Measurements from ENCODE around the gene PPP1R13L. TPM values are rescaled to one million over a fixed set of nuclear protein-coding genes. Genes with fewer than 3 reads are reported as not detected.

PPP1R13L gene
- total RNA-seq, 1 donor from 2014 or later, result 5.1 TPM

- Mint-ChIP-seq H3K36me3 (ENCODE audit: low read depth) (no peaks in the 10 kb centered on the region), H3K27ac (peak overlapping the region; percentile 87), H3K9me3 (no peaks in the 10 kb centered on the region), H3K27me3 (no peaks in the 10 kb centered on the region), H3K4me3 (peak overlapping the region; percentile 77), H3K4me1 (peaks cover 47% of the 10 kb centered on the region)
- DNase-seq (peak; percentile 94), ATAC-seq (ENCODE audit: low read depth) (peak; percentile 60)
- intact Hi-C loops (cut with micrococcal nuclease), result no loop called here
- TF ChIP-seq CTCF (IDR thresholded peaks at IDR 0.05), result no peak
- CTCF ChIA-PET, result interaction anchor here (2.7 to 2.8 kb wide), 2 partner anchors 35 to 41 kb away, joined by 11 to 30 read pairs; no protein-coding TSS in a partner anchor
- POLR2A ChIA-PET, result interaction anchor here (1.2 to 1.9 kb wide), 3 partner anchors 25 to 197 kb away, joined by 4 to 7 read pairs (median 7); no protein-coding TSS in a partner anchor
Observed at GRCh38 chr19:45444318-45445041, 39.6 kb upstream of the PPP1R13L start.

- Mint-ChIP-seq H3K27me3 (no peaks in the 10 kb centered on the region), H3K36me3 (ENCODE audit: low read depth) (no peaks in the 10 kb centered on the region), H3K27ac (peak overlapping the region; percentile 89), H3K9me3 (no peaks in the 10 kb centered on the region), H3K4me1 (peaks cover 49% of the 10 kb centered on the region), H3K4me3 (peak overlapping the region; percentile 84)
- no peak for TF ChIP-seq CTCF (IDR thresholded peaks at IDR 0.05)
- peak; percentile 33 for ATAC-seq (ENCODE audit: low read depth)
- ChIA-PET CTCF (interaction anchor here (1.8 to 2.7 kb wide), 2 partner anchors 35 to 42 kb away, joined by 6 to 11 read pairs; no protein-coding TSS in a partner anchor), POLR2A (interaction anchor here (1.4 to 1.8 kb wide), 2 partner anchors 24 to 26 kb away, joined by 7 to 8 read pairs; partner anchors contain the start of gene FOSB)
- peak; percentile 81 for DNase-seq
- intact Hi-C loops (cut with micrococcal nuclease), result loop anchor here (1.0 kb wide), 3 partner anchors 8 to 35 kb away; partner anchors contain the start of gene FOSB
Observed at GRCh38 chr19:45443462-45444317, 38.8 kb upstream of the PPP1R13L start.

- no peaks in the 10 kb centered on the region for H3K27me3 Mint-ChIP-seq
- POLR2A ChIA-PET, result interaction anchor here (1.4 to 1.8 kb wide), 2 partner anchors 25 to 26 kb away, joined by 7 to 8 read pairs; partner anchors contain the start of gene FOSB
Observed at GRCh38 chr19:45442778-45443461, 38.1 kb upstream of the PPP1R13L start.

GRCh38 chr19:45442408-45442777 lies 37.5 kb upstream of the PPP1R13L start:
- H3K27ac Mint-ChIP-seq, result peak overlapping the region; percentile 89
- CTCF ChIA-PET, result interaction anchor here (1.8 kb wide), 1 partner anchor 36 kb away, joined by 6 read pairs; no protein-coding TSS in a partner anchor
- peak overlapping the region; percentile 84 for H3K4me3 Mint-ChIP-seq
- intact Hi-C loops (cut with micrococcal nuclease), result no loop called here
- H3K36me3 Mint-ChIP-seq (ENCODE audit: low read depth), result no peaks in the 10 kb centered on the region
- DNase-seq (no peak), ATAC-seq (ENCODE audit: low read depth) (no peak)
- no peak for TF ChIP-seq CTCF (IDR thresholded peaks at IDR 0.05)
- POLR2A ChIA-PET, result interaction anchor here (1.8 to 2.0 kb wide), 2 partner anchors 25 to 36 kb away, joined by 8 to 10 read pairs; partner anchors contain the start of gene FOSB
- H3K4me1 Mint-ChIP-seq, result peaks cover 49% of the 10 kb centered on the region
- H3K27me3 Mint-ChIP-seq, result no peaks in the 10 kb centered on the region
- H3K9me3 Mint-ChIP-seq, result no peaks in the 10 kb centered on the region

More at GRCh38 chr19:45442778-45443461, 38.1 kb upstream of the PPP1R13L start:
- no peak for TF ChIP-seq CTCF (IDR thresholded peaks at IDR 0.05)
- DNase-seq (peak; percentile 60), ATAC-seq (ENCODE audit: low read depth) (peak; percentile 32)
- Mint-ChIP-seq H3K36me3 (ENCODE audit: low read depth) (no peaks in the 10 kb centered on the region), H3K4me1 (peaks cover 49% of the 10 kb centered on the region), H3K27ac (peak overlapping the region; percentile 89), H3K9me3 (no peaks in the 10 kb centered on the region), H3K4me3 (peak overlapping the region; percentile 84)
- CTCF ChIA-PET, result interaction anchor here (1.8 kb wide), 1 partner anchor 36 kb away, joined by 6 read pairs; no protein-coding TSS in a partner anchor
- intact Hi-C loops (cut with micrococcal nuclease), result loop anchor here (1.0 kb wide), 3 partner anchors 8 to 35 kb away; partner anchors contain the start of gene FOSB

Measured in activated B cell treated with CpG ODN at 0.5 μM for 24 hours (primary cell).